NCI-H1930 (cell line): Measurements from ENCODE around the gene NEK4.
A peak's percentile ranks its signal among the peaks of the same experiment; 100 is the strongest.
"Not testable (repeated sequence)": the region's sequence is repeated elsewhere in the genome, so short reads cannot be mapped to it uniquely, and the experiment has no call there.

ENCODE experiments used
- DNase-seq, 2 experiments: peaks; one replicate each; lab custom pipeline; 2025; lab: John Stamatoyannopoulos, UW

The NEK4 gene

DNA sequence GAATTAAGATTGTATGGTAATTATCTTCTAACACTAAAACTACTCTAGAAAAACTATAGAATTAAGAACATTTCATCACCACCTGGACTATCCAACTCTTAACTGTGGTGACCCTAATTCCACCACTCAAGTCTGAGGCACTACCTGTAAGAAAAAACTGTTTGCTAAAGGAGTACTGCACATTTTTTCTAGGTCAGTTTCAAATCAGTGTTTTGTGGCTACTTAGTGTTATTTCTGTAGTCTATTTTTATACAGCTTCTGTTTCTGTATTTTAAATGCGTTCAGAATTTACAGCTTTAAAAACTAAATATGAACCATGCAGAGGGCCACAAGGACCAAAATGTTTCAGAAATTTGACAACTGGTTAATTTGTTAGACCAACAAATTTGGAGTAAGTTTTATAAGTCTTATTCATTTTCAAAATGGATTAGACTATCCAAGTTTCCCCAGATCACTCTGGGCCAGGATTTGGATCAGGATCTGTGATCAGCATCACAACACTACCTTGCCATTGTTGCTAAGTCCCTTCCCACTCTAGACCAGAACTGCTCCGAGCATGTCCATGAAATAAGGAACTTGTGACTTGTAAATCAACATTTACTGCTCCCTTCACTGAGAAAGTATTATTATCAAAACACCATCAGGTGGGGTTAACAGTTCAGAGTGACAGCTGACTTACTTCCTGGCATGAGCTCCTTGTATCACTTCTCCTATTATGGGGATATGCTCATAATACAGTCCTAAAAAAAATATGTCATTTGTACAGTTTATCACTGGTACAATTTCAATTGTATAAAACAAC lies 73.7 kb downstream of the NEK4 start:
- no peak for DNase-seq

- no peak for DNase-seq
Observed at GRCh38 chr3:52695798-52696671, 74.7 kb downstream of the NEK4 start.

DNA sequence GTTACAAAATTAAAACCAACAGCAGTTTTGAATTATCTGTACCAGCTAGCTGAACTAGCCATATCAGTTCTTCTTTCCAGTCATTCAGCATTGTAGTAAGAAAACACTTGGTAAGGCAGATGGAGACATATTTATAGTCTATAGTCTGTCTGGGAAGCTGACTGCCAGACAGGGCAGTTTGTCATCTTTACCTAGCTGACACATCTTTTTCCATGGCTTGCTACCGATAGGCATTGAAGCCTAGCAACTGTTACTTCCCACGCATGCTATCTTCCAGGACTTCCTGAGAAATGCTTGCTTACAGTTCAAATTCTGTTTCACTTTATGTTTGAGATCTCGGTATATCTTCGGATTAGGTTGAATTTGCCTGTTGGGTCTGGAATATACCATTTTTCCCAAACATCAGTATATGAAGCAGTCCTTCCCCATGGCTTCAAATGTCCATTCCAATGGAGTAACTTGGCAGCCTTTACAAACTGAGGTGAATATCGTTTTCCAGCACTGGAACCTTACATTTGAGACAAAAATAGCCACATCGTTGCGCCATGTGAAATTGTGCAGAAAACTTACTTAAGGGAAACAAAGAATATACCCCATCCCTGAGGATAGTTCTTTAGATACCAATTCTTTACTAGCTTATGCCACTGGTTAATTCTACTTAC lies 76.1 kb downstream of the NEK4 start:
- DNase-seq, result no peak

DNA sequence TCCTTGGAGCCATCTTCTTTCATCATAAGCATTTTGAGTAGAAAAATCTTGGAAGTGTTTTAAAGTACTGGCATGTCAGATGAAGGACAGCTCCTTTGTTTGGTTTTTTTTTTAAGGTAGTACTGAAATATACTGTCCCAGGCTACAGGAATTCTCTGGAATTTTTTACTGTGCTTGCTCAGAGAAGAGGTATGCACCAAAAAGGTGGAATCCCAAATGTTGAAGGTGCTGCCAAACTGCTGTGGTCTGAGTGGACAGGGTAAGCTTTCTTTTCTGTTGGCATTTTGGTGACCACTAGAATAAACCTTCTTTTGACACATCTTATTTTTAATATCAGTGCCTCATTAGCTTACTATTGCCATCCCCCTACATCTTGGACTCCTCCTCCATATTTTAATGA lies 77.7 kb downstream of the NEK4 start:
- no peak for DNase-seq

GRCh38 chr3:52690560-52690959 lies 80.2 kb downstream of the NEK4 start:
- DNase-seq, result no peak

DNA sequence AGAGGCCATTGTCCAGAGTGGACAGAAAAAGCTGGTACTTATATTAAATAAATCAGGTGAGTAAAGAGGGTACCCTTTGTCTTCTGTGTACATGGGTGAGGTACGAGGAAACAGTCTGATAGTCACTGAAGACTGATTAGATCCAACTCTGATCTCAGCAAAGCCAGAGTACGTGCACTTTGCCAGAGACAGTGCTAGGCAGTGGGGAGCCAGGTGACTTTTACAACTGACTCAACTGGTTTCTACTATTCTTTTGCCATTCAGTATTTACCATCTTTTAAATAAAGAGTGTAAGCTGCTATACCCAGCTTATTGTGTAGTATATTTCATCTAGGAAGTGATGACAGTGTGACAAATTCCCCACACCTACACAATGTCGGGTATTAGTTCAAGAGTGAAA lies 81.6 kb downstream of the NEK4 start:
- DNase-seq, result no peak

DNA sequence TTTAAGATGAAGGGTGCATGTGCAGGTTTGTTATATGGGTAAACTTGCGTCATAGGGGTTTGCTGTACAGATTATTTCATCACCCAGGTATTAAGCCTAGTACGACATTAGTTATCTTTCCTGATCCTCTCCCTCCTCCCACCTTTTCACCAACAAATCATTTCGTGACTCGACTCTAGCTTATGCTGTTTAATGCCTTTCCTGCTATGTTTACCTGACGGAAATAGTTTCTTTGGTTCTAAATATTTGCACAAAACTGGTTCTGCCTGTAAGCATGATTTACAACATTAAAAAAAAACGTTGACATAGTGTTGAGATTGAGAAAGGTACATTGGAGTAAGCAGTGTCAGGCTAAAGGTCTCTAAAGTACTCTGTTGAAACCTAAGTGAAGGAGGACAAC lies 82.5 kb downstream of the NEK4 start:
- DNase-seq, result no peak

DNA sequence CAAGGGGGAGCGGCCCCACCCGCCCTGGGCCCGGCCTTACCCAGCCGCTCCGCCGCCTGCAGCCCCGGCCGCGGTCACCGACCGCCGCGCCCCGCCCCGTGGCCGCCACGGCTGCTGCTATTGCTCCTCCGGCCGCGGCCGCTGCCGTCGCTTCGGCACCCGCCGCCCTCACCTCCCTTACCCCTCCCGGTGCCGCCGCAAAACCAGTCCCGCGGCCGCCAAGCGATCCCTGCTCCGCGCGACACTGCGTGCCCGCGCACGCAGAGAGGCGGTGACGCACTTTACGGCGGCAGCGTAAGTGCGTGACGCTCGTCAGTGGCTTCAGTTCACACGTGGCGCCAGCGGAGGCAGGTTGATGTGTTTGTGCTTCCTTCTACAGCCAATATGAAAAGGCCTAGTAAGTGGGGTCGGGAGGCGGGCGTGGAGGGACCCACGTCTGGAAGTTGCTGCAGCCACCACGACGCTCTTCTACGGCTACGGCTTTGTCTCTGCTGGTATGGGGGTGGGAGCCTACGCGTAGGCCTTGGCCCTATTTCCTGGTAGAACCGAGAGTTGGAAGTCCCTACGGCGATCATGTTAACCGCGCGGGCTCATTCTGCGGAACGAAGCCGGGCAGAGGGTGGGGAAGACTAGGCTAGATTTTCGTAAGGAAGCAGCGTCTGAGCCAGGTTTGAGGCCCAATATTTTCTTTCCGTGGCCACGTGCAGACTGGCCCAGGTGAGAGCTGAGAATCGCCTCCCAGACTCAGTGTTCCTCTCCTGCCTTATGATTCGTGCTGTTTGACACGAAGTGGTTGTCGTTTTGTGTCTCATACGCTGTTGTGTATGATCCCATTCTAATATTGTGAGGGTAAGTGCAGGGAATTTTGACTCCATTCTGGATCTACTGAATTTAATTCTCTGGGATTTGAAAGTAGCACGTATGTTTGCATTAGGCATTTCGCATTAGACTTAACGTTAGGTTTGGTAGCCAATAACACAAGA lies 84.7 kb downstream of the NEK4 start, which contains the start of the genes GNL3 and PBRM1:
Gene GNL3 (plus strand): TSS at position 324 of the 983 bp plus-strand sequence. CDS start 61 bp downstream, at position 385.
Gene PBRM1 (minus strand): TSS at position 205 of the 983 bp plus-strand sequence.
- peak; percentile 84 to 89 for DNase-seq

DNA sequence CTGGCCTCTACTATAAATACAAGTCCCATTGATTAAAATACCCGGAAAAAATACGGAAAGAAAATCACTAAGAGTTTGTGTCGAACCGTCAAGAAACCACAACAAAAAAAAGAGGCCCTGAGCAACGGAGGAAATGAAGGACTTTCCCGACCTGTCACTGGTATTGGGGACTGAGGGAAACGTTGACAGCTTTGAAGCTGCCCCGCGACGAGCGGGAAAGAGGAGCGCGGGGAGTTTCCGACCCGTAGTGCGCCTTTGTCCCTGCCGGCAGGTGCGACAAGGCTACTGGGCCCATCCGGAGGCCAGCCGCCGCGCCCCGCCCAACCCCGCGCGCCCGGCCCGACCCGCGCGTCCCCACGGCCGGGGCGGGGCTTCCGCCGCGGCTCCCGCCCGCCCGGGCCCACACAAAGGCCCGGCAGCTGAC lies 85.4 kb downstream of the NEK4 start:
- peak; percentile 59 to 78 for DNase-seq

GRCh38 chr3:52684184-52684583 lies 86.6 kb downstream of the NEK4 start:
- DNase-seq, result no peak

DNA sequence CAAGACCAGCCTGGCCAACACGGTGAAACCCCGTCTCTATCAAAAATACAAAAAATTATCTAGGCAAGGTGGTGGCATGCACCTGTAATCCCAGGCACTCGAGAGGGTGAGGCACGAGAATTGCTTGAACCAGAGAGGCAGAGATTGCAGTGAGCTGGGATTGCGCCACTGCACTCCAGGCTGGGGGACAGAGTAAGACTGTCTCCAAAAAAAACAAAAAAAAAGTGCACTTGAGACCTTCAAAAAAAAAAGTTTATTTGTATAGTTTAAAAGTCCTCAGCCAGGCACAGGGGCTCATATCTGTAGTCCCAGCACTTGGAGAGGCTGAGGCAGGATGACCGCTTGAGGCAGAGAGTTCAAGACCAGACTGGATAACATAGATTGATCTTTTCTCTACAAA lies 87.1 kb downstream of the NEK4 start:
- DNase-seq, result no peak

GRCh38 chr3:52682016-52682415 lies 88.7 kb downstream of the NEK4 start:
- no peak for DNase-seq

DNA sequence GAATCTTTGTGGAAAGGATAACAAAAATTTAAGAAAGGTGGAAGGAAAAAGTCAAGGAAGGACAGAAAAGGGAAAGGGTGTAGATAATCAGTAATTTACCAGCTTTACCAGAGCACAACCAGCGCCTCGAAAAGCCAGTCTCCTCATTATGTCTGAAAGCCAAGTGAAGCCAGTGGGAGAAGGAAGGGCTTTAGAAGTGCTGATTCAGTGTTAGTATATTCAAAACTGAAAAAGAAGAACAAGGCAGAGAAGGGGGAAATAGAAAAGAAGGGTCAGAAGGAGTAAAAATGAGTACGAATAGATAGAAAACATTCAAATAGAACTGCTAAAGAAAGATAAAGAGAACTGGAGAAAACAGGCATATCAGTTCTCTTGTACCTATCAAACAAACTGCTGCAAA lies 89.1 kb downstream of the NEK4 start:
- no peak for DNase-seq

DNA sequence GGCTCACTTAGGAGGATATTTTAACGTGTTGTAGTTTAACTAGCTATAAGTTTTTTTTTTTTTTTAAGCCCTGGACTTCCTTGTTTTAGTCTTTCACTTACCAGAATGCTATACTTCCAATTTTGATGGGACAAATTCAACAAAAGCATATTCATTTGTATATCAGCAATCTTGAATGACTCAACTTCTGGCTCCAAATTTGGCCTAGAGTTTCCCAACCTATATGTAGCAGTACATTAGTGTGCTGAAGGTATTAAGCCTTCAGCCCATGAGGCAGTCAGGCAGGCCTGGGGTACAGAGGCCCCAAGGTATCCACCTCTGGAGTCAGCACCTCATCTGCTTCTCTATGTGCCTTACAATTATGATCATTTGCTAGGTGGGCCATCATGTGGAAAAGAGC lies 90.9 kb downstream of the NEK4 start:
- no peak for DNase-seq

- DNase-seq, result no peak
Observed at GRCh38 chr3:52679199-52679538, 91.6 kb downstream of the NEK4 start.

GRCh38 chr3:52678265-52679198 lies 92.2 kb downstream of the NEK4 start:
- no peak for DNase-seq

GRCh38 chr3:52676201-52676600 lies 94.5 kb downstream of the NEK4 start:
- DNase-seq, result not testable (repeated sequence)

- DNase-seq, result no peak
Observed at GRCh38 chr3:52671676-52672075, 99.1 kb downstream of the NEK4 start.

DNA sequence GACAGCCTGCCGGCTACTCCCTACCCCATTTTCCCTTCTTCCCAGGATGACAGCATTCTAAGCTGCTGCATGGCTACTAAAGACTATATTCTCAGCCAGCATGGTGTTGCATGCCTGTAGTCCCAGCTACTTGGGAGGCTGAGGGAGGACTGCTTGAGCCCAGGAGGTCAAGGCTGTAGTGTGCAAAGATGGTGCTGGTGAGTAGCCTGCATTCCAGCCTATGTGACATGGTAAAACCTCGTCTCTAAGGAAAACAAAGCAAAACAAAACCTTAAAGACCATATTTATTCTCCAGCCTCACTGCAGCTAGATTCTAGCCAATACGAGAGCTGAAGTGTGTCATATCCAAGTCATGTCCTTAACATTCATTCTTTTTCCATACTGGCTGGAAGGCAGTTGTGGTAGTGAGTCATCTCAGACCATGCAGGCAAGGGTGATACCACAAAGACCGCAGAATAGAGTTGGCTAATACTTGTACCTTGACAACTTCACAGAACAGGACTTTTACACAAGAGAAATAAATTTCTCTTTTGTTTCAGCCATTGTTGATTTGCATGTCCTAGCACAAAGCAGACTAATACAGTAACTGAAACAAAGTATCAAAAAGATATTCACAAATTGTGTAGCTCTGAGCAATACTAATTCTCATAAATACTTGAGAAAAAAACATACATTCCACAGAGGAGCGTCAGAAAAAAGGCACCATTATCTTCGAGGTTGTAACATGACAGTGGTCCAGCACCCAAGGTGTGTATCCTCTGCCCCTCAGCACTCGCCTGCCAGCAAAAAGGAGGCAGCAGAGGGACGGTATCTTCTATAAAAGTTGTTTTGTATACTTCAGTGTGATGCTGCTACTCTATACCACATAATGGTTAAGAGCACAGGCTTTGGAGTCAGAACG lies 99.9 kb downstream of the NEK4 start:
- no peak for DNase-seq
